Coronary artery (tissue), 2 donors: ENCODE results near the gene ZNF398.
"Not testable (repeated sequence)": the region's sequence is repeated elsewhere in the genome, so short reads cannot be mapped to it uniquely, and the experiment has no call there.

Experiments
- DNase-seq: peaks from one replicate; pipeline ENCODE4 v3.0.0-alpha.2; 2017; ENCODE audit warnings: low spot score
- H3K27ac ChIP-seq, 2 donors: fragments of 200-600 bp; sonication (generic); one replicate each; pipeline ENCODE4 v1.5.1; 2016 to 2019
- H3K4me3 ChIP-seq: fragments of 200-600 bp; sonication (generic); 2 replicates; pipeline ENCODE4 v1.5.1; 2016; ENCODE audit warnings: mild to moderate bottlenecking, moderate library complexity
- CTCF ChIP-seq: fragments of 200-600 bp; sonication (generic); IDR thresholded peaks from one replicate; pipeline ENCODE4 v1.5.1; 2019; ENCODE audit warnings: antibody characterized with exemption

ZNF398 gene

GRCh38 chr7:149133028-149133710, 14.1 kb upstream of the ZNF398 start:
- H3K4me3 ChIP-seq, result no peak overlapping the region
- no peak for DNase-seq

GRCh38 chr7:149136118-149136517, 11.1 kb upstream of the ZNF398 start:
- no peak overlapping the region for H3K4me3 ChIP-seq
- DNase-seq, result no peak
- no peak overlapping the region for H3K27ac ChIP-seq
- no peak for TF ChIP-seq CTCF

More at GRCh38 chr7:149133028-149133710, 14.1 kb upstream of the ZNF398 start:
- TF ChIP-seq CTCF, result no peak
- H3K27ac ChIP-seq, result no peak overlapping the region

GRCh38 chr7:149140831-149141230, 6.4 kb upstream of the ZNF398 start:
- H3K4me3 ChIP-seq, result no peak overlapping the region
- DNase-seq, result no peak
- H3K27ac ChIP-seq, result no peak overlapping the region
- TF ChIP-seq CTCF, result no peak

GRCh38 chr7:149141893-149142292, 5.4 kb upstream of the ZNF398 start:
- DNase-seq, result no peak
- no peak overlapping the region for H3K4me3 ChIP-seq
- no peak for TF ChIP-seq CTCF
- no peak overlapping the region for H3K27ac ChIP-seq

- DNase-seq, H3K27ac ChIP-seq, H3K4me3 ChIP-seq: not testable (repeated sequence)
Observed at GRCh38 chr7:149144436-149144922, 2.8 kb upstream of the ZNF398 start.

GRCh38 chr7:149145031-149145845, 2.0 kb upstream of the ZNF398 start:
- Histone ChIP-seq H3K4me3 (no peak overlapping the region), H3K27ac (no peak overlapping the region)
- TF ChIP-seq CTCF, result no peak
- DNase-seq, result no peak

- Histone ChIP-seq H3K27ac (peak overlapping the region; percentile 67 to 89), H3K4me3 (peak overlapping the region; percentile 85)
- no peak for TF ChIP-seq CTCF
- DNase-seq, result peak; percentile 79
Observed at GRCh38 chr7:149147752-149148653, 750 bp downstream of the ZNF398 start.
